ENCODE data around the gene CR1.
A peak's percentile ranks its signal among the peaks of the same experiment; 100 is the strongest.

Gene CR1
- total RNA-seq: 45.6 to 341 (median 124) reads per million in 18 experiments

DNA sequence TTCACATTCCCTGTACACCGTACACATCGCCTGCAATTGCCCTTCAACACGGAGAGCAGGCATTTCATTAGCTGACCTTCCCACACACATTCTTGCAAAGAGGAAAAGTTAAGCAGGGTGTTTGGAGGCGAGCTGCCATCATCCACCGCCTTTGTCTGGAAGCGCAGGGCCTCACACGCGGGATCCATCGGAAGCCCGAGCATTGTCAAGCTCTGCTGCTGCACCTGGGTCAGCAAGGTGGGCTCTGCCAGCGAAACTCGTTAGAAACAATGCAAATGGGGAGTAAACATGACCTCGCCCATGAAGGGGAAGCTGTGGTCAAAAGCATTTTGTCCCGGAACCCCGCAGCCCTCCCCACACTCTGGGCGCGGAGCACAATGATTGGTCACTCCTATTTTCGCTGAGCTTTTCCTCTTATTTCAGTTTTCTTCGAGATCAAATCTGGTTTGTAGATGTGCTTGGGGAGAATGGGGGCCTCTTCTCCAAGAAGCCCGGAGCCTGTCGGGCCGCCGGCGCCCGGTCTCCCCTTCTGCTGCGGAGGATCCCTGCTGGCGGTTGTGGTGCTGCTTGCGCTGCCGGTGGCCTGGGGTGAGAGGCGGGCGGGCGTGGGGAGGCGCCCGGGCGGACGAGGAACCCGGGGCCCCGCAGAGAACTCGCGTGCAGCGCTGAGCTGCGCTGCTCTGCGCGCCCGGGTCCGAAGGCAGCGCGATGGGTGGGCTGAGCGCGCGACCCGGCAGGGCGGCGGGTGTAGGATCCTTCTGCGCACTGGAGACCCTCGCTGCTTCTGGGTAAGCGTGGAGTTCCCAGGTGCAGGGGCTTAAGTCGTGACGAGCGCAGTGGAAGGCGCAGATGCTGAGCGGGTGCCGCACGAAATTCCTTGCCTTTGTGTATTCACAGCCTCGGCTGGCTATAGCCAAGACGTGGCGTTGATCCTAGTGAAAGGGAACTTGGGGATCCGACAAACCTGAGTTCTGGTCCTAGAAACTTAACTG, at the start of gene CR1:
CR1 (plus strand) TSS at position 357 of the 992 bp plus-strand sequence; CDS start at position 468, 111 bp downstream.
- DNase-seq: peak; percentile 84 to 90

DNA sequence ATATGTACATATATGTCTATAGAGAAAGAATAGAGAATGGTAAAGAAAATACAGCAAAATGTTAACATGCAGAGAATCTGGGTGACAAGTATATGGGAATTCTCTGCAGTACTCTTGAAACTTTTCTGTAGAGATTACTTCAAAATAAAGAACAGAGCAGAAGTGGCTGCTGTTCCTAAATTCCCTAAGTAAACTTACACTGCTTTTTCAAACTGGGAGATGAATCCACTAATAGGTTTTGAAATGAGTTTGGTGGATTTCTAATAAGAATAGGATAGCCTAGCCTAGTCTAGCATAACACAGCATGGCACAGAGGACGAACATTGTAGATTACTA, 42.3 kb upstream of the CR1 start:
- no peak for DNase-seq

DNA sequence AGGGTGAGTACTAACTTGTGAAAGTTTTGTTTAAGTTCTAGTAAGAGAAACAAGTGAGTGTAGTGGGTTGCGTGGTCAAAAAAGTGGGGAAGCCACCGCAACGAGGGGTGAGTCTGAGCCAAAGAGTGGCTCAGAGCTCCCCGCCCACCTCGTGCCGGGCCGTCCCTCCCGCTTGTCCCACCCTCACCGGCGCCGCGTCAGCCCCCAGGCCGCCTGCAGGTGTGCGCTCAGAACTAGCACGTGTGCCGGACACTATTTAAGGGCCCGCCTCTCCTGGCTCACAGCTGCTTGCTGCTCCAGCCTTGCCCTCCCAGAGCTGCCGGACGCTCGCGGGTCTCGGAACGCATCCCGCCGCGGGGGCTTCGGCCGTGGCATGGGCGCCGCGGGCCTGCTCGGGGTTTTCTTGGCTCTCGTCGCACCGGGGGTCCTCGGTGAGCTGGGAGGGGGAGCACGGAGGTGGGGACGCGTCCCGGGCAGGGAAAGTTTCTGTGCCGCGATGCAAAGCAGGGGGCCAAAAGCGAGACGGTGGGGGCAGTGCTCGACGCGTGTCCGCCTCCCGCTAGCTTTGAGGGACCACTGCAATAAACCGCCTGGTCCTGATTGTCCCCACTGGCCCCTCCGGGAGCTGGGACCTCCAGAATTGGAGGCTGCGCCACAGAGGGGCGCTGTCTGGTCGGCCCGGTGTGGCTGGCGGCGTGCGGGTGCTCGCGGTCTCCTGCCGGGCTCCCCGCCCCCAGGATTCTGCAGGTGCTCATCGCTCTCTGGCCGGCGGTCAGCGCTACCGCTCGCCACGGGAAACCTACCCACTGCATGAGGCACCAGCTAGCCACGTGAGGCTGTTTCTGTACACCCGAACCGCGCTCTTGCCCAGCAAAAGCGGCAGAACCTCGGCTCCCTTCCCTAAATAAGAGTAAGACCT, 41.7 kb upstream of the CR1 start, which contains the start of gene CR2:
CR2 (plus strand) TSS at position 283 of the 919 bp plus-strand sequence; CDS start at position 374, 91 bp downstream.
- peak in 1 of 2 donors; percentile 42 for DNase-seq

DNA sequence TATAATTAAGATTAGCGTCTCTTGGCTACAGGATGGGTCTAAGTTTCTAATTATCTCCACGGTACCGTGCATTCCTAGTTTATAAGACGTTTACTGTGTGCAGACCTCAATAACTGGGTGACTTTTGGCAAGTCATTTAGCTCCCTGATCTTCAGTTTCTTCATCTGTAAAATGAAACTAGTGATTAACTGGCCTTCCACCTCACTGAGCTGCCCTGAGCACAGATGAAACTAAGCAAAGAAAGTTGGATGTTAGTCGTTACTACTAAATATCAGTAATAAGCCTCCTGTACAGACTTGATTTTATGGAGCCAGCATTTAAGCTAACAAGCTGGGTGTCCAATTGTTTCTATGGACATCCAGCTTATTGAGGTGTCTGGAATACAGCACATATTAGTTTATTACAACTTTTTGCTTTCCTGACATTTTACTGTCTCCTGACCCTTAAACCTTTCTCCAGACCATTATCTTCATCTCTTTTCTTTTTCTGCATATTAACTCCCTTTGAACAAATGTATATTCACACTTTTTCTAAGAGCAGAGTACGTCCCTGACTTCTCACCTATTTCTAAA, 40.7 kb upstream of the CR1 start:
- DNase-seq: no peak

DNA sequence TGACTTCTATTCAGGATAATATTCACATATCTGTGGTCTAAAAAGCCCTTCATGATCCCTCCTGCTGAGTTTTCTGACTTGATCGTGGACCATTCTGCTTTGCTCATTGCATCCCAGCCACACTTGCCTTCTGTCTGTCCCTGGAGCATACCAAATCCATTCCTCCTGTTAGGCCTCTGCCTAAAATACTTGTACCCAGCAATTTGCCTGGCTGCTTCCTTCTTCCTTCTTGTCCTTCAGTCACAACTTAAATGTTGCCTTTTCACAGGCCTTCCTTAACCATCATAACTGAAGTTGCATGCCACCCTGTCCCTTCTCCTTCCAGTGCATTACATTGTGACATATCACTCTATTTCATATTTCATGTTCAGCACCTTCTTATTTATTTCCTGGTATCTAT, 37.5 kb upstream of the CR1 start:
- DNase-seq: no peak

DNA sequence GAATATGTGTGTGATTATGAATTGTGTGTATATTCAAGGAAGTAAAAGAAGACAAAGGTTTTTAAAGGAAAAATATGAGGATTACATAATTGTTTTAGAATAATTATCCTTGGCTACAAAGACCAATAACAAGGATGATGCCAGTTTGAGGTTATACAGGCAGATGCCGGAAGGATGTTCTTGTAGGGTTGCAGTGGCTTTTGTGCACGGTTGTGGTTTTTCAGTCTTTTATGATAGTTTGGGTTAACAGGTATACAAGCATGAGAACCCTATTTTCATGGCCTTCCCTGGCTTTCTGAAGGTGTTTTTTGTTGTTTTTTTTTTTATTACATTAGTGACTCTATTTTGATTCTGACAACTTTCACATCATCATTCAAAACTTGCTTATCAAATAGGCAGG, 36.9 kb upstream of the CR1 start:
- no peak for DNase-seq

DNA sequence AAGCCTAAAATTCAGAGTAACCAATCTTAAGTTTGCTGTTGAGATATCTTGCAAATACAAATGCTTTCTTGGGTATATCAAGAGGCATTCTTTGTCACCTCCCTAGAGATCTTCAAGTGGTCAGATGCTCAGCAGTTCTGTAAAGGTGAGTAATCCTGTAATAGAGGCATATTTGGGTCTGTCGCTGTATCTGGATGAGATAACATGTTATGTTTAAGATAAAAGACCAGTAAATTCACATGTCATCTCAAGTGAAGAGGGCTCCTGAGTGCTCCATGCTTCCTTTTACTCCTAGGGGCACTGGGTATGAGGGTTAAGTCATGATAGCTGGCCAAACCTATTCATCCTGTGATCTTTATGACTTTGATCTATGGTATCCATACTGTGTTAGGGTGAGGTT, 34.3 kb upstream of the CR1 start:
- DNase-seq: no peak

DNA sequence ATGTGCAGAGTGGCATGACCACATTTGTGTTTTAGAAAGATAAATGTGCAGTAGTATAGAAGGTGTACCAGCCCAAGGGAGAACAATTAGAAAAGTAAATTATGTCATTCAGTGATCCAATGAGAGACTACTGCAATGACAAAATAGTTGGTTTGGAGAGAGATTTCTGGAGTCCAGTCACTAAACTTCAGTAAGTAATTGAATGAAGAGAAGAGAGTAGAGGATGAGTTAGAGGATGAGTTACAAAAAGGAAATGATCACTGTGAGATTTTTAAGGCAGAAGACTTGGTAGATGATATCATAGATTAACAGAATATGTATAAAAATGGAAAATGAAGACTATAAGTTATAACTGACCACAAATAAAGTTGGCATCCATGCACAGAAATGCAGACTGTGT, 33.4 kb upstream of the CR1 start:
- DNase-seq: no peak

DNA sequence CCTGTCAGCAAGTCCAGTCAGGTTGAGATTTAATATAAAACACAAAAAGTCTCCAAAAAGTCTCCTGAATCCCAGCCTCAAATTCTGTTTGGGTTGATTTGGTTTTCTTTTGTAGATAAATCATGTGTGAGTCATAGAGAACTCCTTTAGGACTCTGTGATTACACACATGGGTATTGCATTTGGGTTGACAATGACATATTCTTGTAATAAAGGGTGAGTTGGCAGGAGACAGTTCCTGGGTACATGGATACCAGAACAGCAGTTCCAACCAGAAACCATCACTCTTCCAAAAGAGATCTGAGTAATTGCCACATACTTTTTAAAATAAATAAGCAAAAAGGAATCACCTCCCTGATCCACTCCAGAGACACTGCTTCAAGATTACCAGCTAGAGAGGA, 32.9 kb upstream of the CR1 start:
- no peak for DNase-seq

DNA sequence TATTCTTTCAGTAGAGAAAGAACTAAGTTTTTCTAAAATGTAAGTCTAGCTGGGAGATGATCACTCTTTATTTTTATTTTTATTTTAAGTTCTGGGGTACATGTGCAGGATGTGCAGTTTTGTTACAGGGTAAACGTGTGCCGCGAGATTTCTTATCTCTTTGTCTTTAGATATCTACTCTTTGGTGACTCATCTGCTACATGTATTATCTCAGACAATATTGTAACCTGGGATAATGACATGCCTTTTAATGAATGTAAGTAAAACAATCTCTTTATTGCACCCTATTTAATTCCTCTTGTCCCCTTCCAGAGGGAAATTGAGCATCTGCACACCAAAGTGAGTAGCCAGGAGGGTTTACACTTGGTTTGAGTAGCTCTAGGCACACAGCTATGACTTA, 32.4 kb upstream of the CR1 start:
- DNase-seq: no peak

DNA sequence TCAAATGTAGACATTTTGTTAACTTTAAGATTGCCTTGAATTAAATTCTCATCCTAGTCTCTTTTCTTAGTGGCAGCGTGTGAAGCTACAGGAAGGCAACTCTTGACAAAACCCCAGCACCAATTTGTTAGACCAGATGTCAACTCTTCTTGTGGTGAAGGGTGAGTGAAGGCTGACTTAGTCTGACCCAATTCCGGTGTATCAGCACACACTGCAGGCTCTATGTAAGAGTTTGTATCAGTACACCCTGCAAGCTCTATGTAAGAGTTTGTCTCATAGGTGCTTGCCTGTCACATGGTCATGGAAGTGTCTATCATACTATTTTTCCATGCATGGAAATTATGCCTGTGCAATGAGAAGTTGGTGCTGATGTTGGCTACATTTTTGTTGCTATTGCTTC, 25.0 kb upstream of the CR1 start:
- no peak for DNase-seq

DNA sequence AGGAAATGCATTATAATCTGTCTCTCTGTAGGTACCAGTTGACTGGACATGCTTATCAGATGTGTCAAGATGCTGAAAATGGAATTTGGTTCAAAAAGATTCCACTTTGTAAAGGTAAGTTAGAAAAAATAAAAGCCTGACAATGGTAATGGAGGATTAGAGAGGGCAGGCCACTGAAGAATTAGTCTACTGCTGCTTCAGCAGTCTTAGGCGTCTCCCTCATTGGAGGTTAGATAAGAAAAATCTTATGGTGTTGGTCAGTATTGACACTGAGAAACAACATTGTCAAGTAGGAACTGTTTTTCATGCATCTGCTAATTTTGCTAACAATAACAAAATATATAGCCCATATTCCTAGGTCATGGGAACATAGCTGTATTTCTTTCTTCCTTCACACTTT, 21.7 kb upstream of the CR1 start:
- DNase-seq: no peak

DNA sequence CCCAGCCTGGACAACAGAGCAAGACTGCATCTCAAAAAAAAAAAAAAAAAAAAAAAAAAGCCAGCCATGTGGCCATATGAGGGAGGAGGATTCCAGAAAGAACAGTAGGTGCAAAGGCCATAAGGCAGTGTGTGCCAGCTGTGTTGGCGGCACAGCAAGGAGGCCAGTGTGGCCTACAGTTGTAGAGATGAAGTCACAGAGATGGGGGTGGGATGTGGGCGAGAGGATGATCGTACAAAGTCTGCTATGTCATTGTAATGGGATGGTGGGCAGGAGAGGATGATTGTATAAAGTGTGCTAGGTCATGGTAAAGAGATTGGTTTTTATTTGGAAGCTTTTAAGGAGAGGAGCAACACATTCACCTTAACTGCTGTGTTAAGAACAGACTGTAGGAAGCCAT, 9.8 kb upstream of the CR1 start:
- peak; percentile 61 to 79 for DNase-seq

DNA sequence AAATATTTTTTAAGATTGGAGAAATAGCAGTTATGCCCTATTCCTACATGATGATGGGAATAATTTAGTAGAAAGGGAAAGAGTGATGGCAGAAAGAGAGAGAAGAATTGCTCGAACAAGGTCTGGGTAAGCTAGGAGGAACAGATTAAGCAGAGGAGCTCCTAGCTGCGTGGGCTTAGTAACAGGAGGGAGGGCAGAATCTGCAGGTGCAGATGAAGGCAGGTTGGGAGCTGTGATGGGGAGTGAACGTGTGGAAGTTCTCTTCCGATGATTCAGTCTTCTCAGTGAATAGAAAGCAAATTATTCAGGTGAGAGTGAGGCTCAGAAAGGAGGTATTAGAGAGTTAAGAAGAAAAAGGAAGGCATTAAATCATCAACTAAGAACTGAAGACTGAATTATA, 8.3 kb upstream of the CR1 start:
- no peak for DNase-seq

DNA sequence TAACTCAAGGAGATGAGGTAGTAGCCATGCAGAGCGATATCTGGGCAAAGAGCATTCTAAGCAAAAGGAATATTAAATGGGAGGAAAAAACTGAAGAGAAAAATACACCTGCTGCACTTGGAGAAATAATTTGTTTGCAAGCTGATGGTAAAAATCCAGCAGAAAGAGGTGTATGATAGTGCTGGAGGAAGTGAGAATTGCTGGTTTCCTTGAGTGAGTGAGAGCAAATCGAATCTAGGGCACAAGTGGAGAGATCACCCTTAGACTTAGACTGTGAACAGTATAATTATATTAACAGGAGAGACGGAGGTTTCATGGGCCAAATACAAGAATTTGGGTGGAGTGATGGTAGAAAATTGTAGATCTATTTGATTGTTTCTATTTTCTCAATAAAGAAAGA, 2.7 kb upstream of the CR1 start:
- DNase-seq: no peak

DNA sequence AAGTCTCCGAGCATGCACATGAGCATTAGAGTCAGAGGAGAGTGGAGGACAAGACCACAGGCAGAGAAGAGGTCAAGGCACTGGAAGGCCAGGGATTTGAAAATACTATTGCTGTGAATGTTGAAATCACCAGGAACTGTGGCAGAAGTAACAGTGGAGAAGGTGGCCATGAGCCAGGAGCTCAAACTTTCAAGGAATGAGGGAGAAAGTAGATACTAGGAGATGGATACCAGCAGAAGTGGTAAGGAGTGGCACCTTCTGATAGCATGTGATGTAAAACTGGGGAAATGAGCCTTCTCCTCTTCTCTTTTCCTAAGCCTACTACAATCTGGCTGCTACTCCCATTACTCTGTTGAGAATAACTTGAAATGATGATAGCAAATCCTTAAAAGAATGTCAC, 1.8 kb upstream of the CR1 start:
- DNase-seq: no peak

DNA sequence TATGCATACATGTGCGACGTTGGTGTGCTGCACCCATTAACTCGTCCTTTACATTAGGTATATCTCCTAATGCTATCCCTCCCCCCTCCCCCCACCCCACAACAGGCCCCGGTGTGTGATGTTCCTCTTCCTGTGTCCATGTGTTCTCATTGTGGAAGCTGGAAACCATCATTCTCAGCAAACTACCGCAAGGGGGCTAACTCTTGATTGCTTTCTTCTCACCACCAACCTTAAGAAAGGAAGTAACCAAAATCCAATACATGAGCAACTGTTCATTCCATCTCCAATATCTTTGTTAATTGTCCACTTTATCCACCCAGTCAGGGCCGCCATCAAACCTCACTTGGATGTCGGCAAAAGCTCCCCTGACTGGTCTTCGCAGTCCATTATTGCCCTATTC, 676 bp upstream of the CR1 start:
- DNase-seq: peak; percentile 37 to 53

DNA sequence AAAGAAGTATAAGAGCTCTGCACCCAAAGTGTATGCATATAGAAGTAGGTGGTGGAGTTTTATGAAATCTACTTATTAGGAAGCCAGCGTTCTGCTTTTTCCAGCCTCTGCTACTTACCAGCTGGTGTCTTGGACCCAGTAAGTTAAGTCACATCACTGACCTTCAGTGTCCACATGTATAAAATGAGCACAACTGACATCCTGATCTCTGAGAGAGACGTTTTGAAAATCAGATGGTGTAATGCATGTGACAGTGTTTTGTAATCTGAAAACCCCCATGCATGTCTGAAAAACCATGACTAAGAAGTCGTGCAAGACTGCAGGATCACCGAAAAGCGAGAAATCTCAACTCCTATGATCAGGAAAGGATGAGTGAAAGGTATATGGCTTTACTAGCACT, 2.0 kb downstream of the CR1 start:
- DNase-seq: peak; percentile 97 to 98

DNA sequence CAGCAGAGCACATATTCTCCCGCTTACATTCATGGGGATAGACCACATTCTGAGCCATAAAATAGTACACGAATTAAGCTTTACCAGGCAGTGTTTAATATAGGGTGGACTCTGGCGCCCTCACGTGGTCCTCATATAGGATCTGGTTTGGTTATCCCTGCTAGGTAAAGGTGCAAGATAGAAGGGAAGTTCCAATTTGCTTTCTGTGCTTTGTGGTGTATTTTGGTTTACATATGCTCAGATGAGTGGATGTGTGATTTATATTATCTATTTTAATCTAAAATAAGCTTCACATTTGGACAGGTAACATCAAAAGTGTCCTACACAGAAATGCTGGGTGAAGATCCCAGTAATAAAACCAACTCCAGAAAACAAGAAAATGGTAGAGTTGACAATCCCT, 3.6 kb downstream of the CR1 start:
- DNase-seq: peak; percentile 78 to 79

DNA sequence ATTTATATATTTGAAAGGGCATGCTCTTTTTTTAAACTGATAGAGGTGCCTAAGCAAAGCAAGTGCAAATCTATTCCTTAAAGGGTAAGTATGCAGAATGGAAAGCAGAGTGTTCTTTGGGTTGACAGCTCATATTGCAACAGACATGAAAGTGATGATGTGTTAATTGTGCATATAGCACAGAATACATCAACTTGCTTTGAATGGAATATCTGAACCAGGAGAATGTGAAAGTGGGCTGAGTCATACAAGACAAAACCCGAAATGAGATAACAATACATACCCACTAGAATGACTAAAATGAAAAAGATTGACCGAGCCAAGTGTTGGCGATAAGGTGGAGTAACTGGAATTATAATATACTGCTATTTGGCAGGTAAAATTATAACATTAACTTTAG, 4.3 kb downstream of the CR1 start:
- no peak for DNase-seq

DNA sequence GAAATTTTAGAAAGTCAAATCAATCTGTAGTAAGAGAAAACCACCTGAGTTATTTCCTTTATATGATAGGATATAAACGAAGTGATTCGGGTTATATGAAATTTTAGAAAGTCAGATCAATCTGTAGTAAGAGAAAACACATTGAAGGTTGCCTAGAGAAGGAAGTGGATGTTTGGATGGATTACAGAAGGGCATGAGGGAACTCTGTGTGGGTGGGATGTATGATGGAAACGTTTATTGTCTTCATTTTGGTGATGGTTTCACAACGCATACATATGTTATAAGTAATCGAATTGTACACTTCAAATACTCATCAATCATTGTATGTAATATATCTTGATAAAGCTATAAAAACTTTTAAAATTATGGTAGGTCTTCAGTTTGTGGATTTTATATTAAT, 5.1 kb downstream of the CR1 start:
- peak; percentile 59 to 65 for DNase-seq

DNA sequence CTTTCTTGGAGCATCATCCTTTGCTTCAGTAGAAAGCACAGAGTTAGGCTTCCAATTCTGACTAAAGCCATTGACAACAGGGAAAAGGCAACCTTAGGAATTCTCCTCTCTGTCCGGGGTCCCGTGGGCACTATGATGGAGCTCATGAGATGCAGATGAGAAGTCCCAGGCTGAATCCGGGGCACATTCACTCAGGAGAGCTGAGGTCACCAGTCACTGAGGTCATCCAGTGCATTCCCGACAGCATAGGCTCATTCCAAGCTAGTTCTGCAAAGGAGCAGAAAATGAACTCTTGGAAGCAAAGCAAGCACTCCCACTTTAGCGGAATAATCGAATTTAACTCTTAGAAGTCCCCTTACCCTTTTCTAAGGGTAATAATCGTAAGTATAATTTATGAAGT, 6.8 kb downstream of the CR1 start:
- no peak for DNase-seq

DNA sequence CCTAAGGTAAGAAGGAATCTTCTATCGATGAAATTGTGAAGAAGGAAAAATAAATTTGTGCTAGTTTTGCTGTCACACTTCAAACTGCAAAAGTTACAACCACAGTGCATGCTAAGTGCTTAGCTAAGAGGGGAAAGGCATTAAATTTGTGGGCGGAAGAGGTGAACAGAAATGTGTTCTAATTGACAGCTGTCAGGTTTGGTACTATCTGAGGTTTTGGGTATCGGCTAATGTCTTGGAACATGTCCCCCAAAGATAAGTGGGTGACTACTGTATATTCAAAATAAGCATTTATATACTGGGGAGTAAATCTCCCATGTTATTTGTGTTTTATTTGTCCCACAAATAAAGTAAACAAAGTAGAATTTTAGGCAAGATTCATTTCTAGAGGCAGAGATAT, 8.0 kb downstream of the CR1 start:
- DNase-seq: no peak
